Activated naive CD4-positive, alpha-beta T cell treated with anti-CD3 and anti-CD28 coated beads, Interleukin-2, amount 50 U/mL, for 72 hours (primary cell): Measurements from ENCODE around the gene PADI1. TPM values are rescaled to one million over a fixed set of nuclear protein-coding genes. Genes with fewer than 3 reads are reported as not detected.

ENCODE experiments used
- ATAC-seq, 2 donors: fragments of 150-1000 bp; cut with Tn5 transposase; 2 replicates each; pipeline ENCODE4 v1.10.0; 2021; ENCODE audit warnings: mild to moderate bottlenecking in 2 of 2, moderate library complexity in 2 of 2
- DNase-seq, 2 donors: peaks; one replicate each; pipeline ENCODE4 v3.0.0; 2021 to 2022; ENCODE audit warnings: low spot score in 2 of 2
- H3K27ac Mint-ChIP-seq, 2 donors: one replicate each; pipeline ENCODE4 v1.8.0; 2022; ENCODE audit warnings: mild to moderate bottlenecking in 2 of 2, mixed read lengths in 2 of 2
- H3K36me3 Mint-ChIP-seq, 2 donors: one replicate each; pipeline ENCODE4 v1.8.0; 2022; ENCODE audit warnings: mixed read lengths in 2 of 2
- H3K9me3 Mint-ChIP-seq, 2 donors: one replicate each; pipeline ENCODE4 v1.8.0; 2022; ENCODE audit warnings: mixed read lengths in 2 of 2
- total RNA-seq, 2 donors: library from RNA; stranded (reverse); gene quantifications; one replicate each; pipeline ENCODE4 v1.2.3, GENCODE V29; 2022

PADI1 gene
- total RNA-seq, 2 donors from 2014 or later: not detected

- Mint-ChIP-seq H3K9me3 (peaks cover 0 to 7% of the 10 kb centered on the region in 2 donors), H3K27ac (peak overlapping the region in 1 of 2 donors; percentile 48)
- ATAC-seq: no peak
Measured at GRCh38 chr1:17191990-17192242, 13.0 kb upstream of the PADI1 start.

GRCh38 chr1:17192394-17193221, 12.3 kb upstream of the PADI1 start:
- Mint-ChIP-seq H3K27ac (peak overlapping the region in 1 of 2 donors; percentile 48), H3K9me3 (peaks cover 0 to 7% of the 10 kb centered on the region in 2 donors), H3K36me3 (peaks cover 0 to 13% of the 10 kb centered on the region in 2 donors)
- DNase-seq (peak in 1 of 2 donors; percentile 11), ATAC-seq (no peak)

More at GRCh38 chr1:17191990-17192242, 13.0 kb upstream of the PADI1 start:
- H3K36me3 Mint-ChIP-seq: peaks cover 0 to 13% of the 10 kb centered on the region in 2 donors
- DNase-seq: no peak

GRCh38 chr1:17193222-17194132, 11.5 kb upstream of the PADI1 start:
- Mint-ChIP-seq H3K9me3 (peaks cover 0 to 2% of the 10 kb centered on the region in 2 donors), H3K27ac (no peak overlapping the region), H3K36me3 (peaks cover 0 to 7% of the 10 kb centered on the region in 2 donors)
- ATAC-seq: no peak
- peak in 1 of 2 donors; percentile 42 for DNase-seq

- Mint-ChIP-seq H3K27ac (no peak overlapping the region), H3K36me3 (peaks cover 0 to under 1% of the 10 kb centered on the region in 2 donors), H3K9me3 (no peaks in the 10 kb centered on the region)
- DNase-seq (peak in 1 of 2 donors; percentile 41), ATAC-seq (no peak)
Measured at GRCh38 chr1:17194133-17194475, 10.8 kb upstream of the PADI1 start.

- H3K27ac Mint-ChIP-seq: no peak overlapping the region
- ATAC-seq (no peak), DNase-seq (peak in 1 of 2 donors; percentile 39)
Measured at GRCh38 chr1:17194615-17195528, 10.1 kb upstream of the PADI1 start.

GRCh38 chr1:17195731-17196130, 9.2 kb upstream of the PADI1 start:
- DNase-seq: peak in 1 of 2 donors; percentile 37

More at GRCh38 chr1:17194615-17195528, 10.1 kb upstream of the PADI1 start:
- no peaks in the 10 kb centered on the region for H3K9me3 Mint-ChIP-seq
- H3K36me3 Mint-ChIP-seq: no peaks in the 10 kb centered on the region

GRCh38 chr1:17196496-17197185, 8.3 kb upstream of the PADI1 start:
- H3K36me3 Mint-ChIP-seq: no peaks in the 10 kb centered on the region
- no peak overlapping the region for H3K27ac Mint-ChIP-seq
- no peaks in the 10 kb centered on the region for H3K9me3 Mint-ChIP-seq
- ATAC-seq (no peak), DNase-seq (peak in 1 of 2 donors; percentile 35)

More at GRCh38 chr1:17195731-17196130, 9.2 kb upstream of the PADI1 start:
- Mint-ChIP-seq H3K9me3 (no peaks in the 10 kb centered on the region), H3K36me3 (no peaks in the 10 kb centered on the region), H3K27ac (no peak overlapping the region)
- ATAC-seq: no peak

- Mint-ChIP-seq H3K36me3 (no peaks in the 10 kb centered on the region), H3K27ac (no peak overlapping the region), H3K9me3 (peaks cover 0 to under 1% of the 10 kb centered on the region in 2 donors)
- no peak for DNase-seq
- no peak for ATAC-seq
Measured at GRCh38 chr1:17197696-17198095, 7.2 kb upstream of the PADI1 start.

GRCh38 chr1:17198476-17199258, 6.3 kb upstream of the PADI1 start:
- ATAC-seq: no peak
- DNase-seq: peak in 1 of 2 donors; percentile 41
- Mint-ChIP-seq H3K27ac (no peak overlapping the region), H3K36me3 (no peaks in the 10 kb centered on the region), H3K9me3 (peaks cover 0 to 5% of the 10 kb centered on the region in 2 donors)

GRCh38 chr1:17199267-17200044, 5.5 kb upstream of the PADI1 start:
- Mint-ChIP-seq H3K27ac (no peak overlapping the region), H3K9me3 (peaks cover 0 to 5% of the 10 kb centered on the region in 2 donors), H3K36me3 (no peaks in the 10 kb centered on the region)
- DNase-seq (peak in 1 of 2 donors; percentile 41), ATAC-seq (peak; percentile 31 to 49)

GRCh38 chr1:17200246-17200645, 4.7 kb upstream of the PADI1 start:
- no peaks in the 10 kb centered on the region for H3K36me3 Mint-ChIP-seq
- H3K27ac Mint-ChIP-seq: no peak overlapping the region
- ATAC-seq (no peak), DNase-seq (no peak)
- H3K9me3 Mint-ChIP-seq: peaks cover 0 to 5% of the 10 kb centered on the region in 2 donors

- no peak for DNase-seq
- Mint-ChIP-seq H3K36me3 (no peaks in the 10 kb centered on the region), H3K27ac (peak overlapping the region in 1 of 2 donors; percentile 1), H3K9me3 (peaks cover 0 to 5% of the 10 kb centered on the region in 2 donors)
- ATAC-seq: peak in 1 of 2 donors; percentile 5
Measured at GRCh38 chr1:17200756-17201155, 4.2 kb upstream of the PADI1 start.

- H3K9me3 Mint-ChIP-seq: peaks cover 0 to 5% of the 10 kb centered on the region in 2 donors
- peak overlapping the region in 1 of 2 donors; percentile 37 for H3K27ac Mint-ChIP-seq
- peak; percentile 76 to 80 for ATAC-seq
Measured at GRCh38 chr1:17201201-17202021, 3.5 kb upstream of the PADI1 start.

GRCh38 chr1:17205652-17206051, 724 bp downstream of the PADI1 start:
- H3K27ac Mint-ChIP-seq: no peak overlapping the region

More at GRCh38 chr1:17201201-17202021, 3.5 kb upstream of the PADI1 start:
- peak; percentile 27 to 51 for DNase-seq
- H3K36me3 Mint-ChIP-seq: no peaks in the 10 kb centered on the region

More at GRCh38 chr1:17205652-17206051, 724 bp downstream of the PADI1 start:
- no peaks in the 10 kb centered on the region for H3K36me3 Mint-ChIP-seq
- H3K9me3 Mint-ChIP-seq: peaks cover 0 to 5% of the 10 kb centered on the region in 2 donors
- ATAC-seq (no peak), DNase-seq (no peak)
